Peyer's patch (tissue), 4 donors: ENCODE data around the gene AGTPBP1.

Experiments used
- POLR2A ChIP-seq, 2 donors: fragments of 450-650 bp; IDR thresholded peaks; one replicate each; pipeline ENCODE4 v1.5.1; 2017; ENCODE audit warnings: antibody characterized with exemption in 2 of 2, mild to moderate bottlenecking in 2 of 2, moderate library complexity in 2 of 2
- TF ChIP-seq, protein P1 (sequence below), 6 experiments: fragments of 450-650 bp in 4 of 6; fragments of 200-600 bp in 2 of 6; sonication (generic) in 1 of 6; IDR thresholded peaks; one replicate each; pipeline ENCODE4 v1.5.1; 2017 to 2019; ENCODE audit warnings: antibody characterized with exemption in 6 of 6, mild to moderate bottlenecking in 3 of 6, moderate library complexity in 1 of 6

DNA sequence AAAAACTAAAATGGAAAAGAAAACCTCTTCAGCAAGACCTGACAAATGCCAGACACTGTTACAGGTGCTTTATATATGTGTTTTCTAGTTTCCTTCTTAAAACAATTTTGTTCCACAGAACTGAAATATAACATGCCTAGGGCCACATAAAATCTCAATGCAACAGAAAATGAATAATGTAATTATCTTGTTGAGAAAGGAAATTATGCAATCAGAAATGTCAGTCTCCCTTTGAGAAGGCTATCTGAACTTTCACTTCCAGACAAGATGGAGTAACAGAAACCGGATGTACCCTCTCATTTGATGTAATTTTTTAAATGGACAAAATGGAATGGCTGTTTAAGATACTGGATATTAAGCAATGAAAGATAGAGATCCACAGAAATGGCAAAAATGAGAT, 79.2 kb downstream of the AGTPBP1 start:
- TF ChIP-seq, protein P1, sequence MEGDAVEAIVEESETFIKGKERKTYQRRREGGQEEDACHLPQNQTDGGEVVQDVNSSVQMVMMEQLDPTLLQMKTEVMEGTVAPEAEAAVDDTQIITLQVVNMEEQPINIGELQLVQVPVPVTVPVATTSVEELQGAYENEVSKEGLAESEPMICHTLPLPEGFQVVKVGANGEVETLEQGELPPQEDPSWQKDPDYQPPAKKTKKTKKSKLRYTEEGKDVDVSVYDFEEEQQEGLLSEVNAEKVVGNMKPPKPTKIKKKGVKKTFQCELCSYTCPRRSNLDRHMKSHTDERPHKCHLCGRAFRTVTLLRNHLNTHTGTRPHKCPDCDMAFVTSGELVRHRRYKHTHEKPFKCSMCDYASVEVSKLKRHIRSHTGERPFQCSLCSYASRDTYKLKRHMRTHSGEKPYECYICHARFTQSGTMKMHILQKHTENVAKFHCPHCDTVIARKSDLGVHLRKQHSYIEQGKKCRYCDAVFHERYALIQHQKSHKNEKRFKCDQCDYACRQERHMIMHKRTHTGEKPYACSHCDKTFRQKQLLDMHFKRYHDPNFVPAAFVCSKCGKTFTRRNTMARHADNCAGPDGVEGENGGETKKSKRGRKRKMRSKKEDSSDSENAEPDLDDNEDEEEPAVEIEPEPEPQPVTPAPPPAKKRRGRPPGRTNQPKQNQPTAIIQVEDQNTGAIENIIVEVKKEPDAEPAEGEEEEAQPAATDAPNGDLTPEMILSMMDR (IDR thresholded peaks at IDR 0.05) = no peak
- no peak for TF ChIP-seq POLR2A (IDR thresholded peaks at IDR 0.05)
